GM23338 (cell line): ENCODE data around the gene PMIS2. TPM values are rescaled to one million over a fixed set of nuclear protein-coding genes. Genes with fewer than 3 reads are reported as not detected.

Experiments used
- ATAC-seq: fragments of 200-7000 bp; cut with Tn5 transposase; 3 replicates; pipeline ENCODE4 v1.9.1; 2020
- DNase-seq: peaks from one replicate; pipeline ENCODE4 v3.0.0-alpha.2; 2015; ENCODE audit warnings: low spot score
- H2AFZ ChIP-seq: fragments of 200-600 bp; sonication (generic); 2 replicates; pipeline ENCODE4 v1.8.0; 2016; ENCODE audit warnings: antibody characterized with exemption, mild to moderate bottlenecking, moderate library complexity
- H3F3A ChIP-seq: fragments of 200-600 bp; sonication (generic); replicated peaks from 2 replicates; pipeline ENCODE4 v1.8.0; 2017; ENCODE audit warnings: antibody characterized with exemption, mixed run types, low read depth
- H3K27ac ChIP-seq: fragments of 200-600 bp; sonication (generic); 2 replicates; pipeline ENCODE4 v1.6.1; 2016; ENCODE audit warnings: low read depth
- H3K27me3 ChIP-seq: fragments of 200-600 bp; sonication (generic); 2 replicates; pipeline ENCODE4 v1.8.0; 2016; ENCODE audit warnings: mild to moderate bottlenecking, mixed run types, moderate library complexity; ENCODE audit not compliant: insufficient read depth
- H3K36me3 ChIP-seq: fragments of 200-600 bp; sonication (generic); 2 replicates; pipeline ENCODE4 v1.8.0; 2016; ENCODE audit warnings: mild to moderate bottlenecking; ENCODE audit not compliant: insufficient read depth
- H3K4me1 ChIP-seq: fragments of 200-600 bp; sonication (generic); 2 replicates; pipeline ENCODE4 v1.8.0; 2016; ENCODE audit warnings: mild to moderate bottlenecking, moderate library complexity; ENCODE audit not compliant: insufficient read depth
- H3K4me2 ChIP-seq: fragments of 200-600 bp; sonication (generic); 2 replicates; pipeline ENCODE4 v1.7.1; 2017; ENCODE audit warnings: mixed run types
- H3K4me3 ChIP-seq: fragments of 200-600 bp; sonication (generic); 2 replicates; pipeline ENCODE4 v1.6.1; 2016; ENCODE audit warnings: mixed run types
- H3K79me2 ChIP-seq: fragments of 200-600 bp; sonication (generic); replicated peaks from 2 replicates; pipeline ENCODE4 v1.8.0; 2017; ENCODE audit warnings: mild to moderate bottlenecking; ENCODE audit not compliant: insufficient read depth
- H3K9me2 ChIP-seq: fragments of 200-600 bp; sonication (generic); 2 replicates; pipeline ENCODE4 v1.8.0; 2017; ENCODE audit not compliant: insufficient read depth
- H4K20me1 ChIP-seq: fragments of 200-600 bp; sonication (generic); replicated peaks from 2 replicates; pipeline ENCODE4 v1.8.0; 2017; ENCODE audit warnings: mild to moderate bottlenecking; ENCODE audit not compliant: insufficient read depth
- H3K27ac Mint-ChIP-seq: 2 replicates; pipeline ENCODE4 v1.8.0; 2020; ENCODE audit warnings: inconsistent platforms, mild to moderate bottlenecking, moderate library complexity, mixed read lengths
- H3K27me3 Mint-ChIP-seq: 3 replicates; pipeline ENCODE4 v1.8.0; 2022; ENCODE audit warnings: low read depth, mild to moderate bottlenecking, moderate library complexity, mixed read lengths, inconsistent platforms; ENCODE audit not compliant: insufficient read depth, poor library complexity
- H3K36me3 Mint-ChIP-seq: 3 replicates; pipeline ENCODE4 v1.8.0; 2021; ENCODE audit warnings: low read depth, mild to moderate bottlenecking, inconsistent platforms, moderate library complexity, mixed read lengths
- H3K4me1 Mint-ChIP-seq: 3 replicates; pipeline ENCODE4 v1.8.0; 2020; ENCODE audit warnings: mild to moderate bottlenecking, inconsistent platforms, mixed read lengths
- H3K4me3 Mint-ChIP-seq: 3 replicates; pipeline ENCODE4 v1.8.0; 2021; ENCODE audit warnings: moderate library complexity, mild to moderate bottlenecking, inconsistent platforms, mixed read lengths
- H3K9me3 Mint-ChIP-seq: 3 replicates; pipeline ENCODE4 v1.8.0; 2020; ENCODE audit warnings: moderate library complexity, mild to moderate bottlenecking, inconsistent platforms, mixed read lengths
- EZH2 ChIP-seq: fragments of 200-600 bp; sonication (generic); IDR thresholded peaks from one replicate; pipeline ENCODE4 v1.8.0; 2017; ENCODE audit warnings: antibody characterized with exemption, mild to moderate bottlenecking, low read depth; ENCODE audit not compliant: unreplicated experiment
- STAT1 ChIP-seq: IDR thresholded peaks from one replicate; pipeline ENCODE4 v1.6.1; 2016; ENCODE audit warnings: antibody characterized with exemption; ENCODE audit not compliant: unreplicated experiment
- polyA plus RNA-seq: library from polyadenylated mRNA; unstranded; fragments of >200 nt; fragmentation: Nextera tagmentation; extraction: Ambion mirVana; gene quantifications from 2 replicates; pipeline ENCODE4 v1.2.1, GENCODE V29; 2016
- total RNA-seq: library from RNA; depleted of rRNA; stranded (reverse); fragments of >200 nt; shearing (Covaris generic); gene quantifications from 2 replicates; pipeline ENCODE4 v1.2.3, GENCODE V29; 2014
- TF ChIP-seq, protein P1 (sequence below): IDR thresholded peaks from one replicate; pipeline ENCODE4 v1.6.1; 2018; ENCODE audit warnings: antibody characterized with exemption; ENCODE audit not compliant: unreplicated experiment
- TF ChIP-seq, protein P2 (sequence below): IDR thresholded peaks from 2 replicates; pipeline ENCODE4 v1.6.1; 2016; ENCODE audit warnings: antibody characterized with exemption
- TF ChIP-seq, protein P3 (sequence below), 2 experiments: fragments of 200-600 bp in 1 of 2; sonication (generic) in 1 of 2; conservative IDR thresholded peaks; 2 replicates each; pipeline versions ENCODE4 v1.5.1 to v1.6.1; 2016 to 2017; ENCODE audit warnings: antibody characterized with exemption in 2 of 2, low read depth in 2 of 2, mild to moderate bottlenecking in 2 of 2, moderate library complexity in 1 of 2

Gene PMIS2
- total and polyA plus RNA-seq, 2 experiments from 2014 or later = not detected

DNA sequence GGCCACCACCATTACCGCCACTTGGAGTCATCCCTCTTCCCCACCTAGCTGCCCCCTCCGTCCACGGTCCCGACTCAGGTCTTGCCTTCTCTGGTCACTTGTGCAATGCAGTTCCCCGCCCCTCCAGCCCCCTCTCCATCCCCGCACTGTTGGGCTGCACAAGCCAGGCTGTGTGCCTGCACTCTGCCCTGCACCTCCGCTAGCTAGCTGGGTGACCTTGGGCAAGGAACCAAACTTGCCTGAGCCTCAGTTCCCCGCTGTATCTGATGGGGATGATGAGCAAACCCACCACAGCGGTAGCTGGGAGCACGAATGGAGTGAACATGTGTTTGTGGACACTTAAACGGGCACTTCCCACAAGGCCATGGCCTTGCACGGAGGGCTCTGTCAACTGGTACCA lies 46.1 kb upstream of the PMIS2 start:
- H3K36me3 ChIP-seq = peaks cover 7% of the 10 kb centered on the region; the same call in 1 of the 2 replicates
- no peak overlapping the region for H3K27ac Mint-ChIP-seq
- no peak overlapping the region for H3K4me3 ChIP-seq
- no peaks in the 10 kb centered on the region for H3K27me3 ChIP-seq
- TF ChIP-seq, protein P1, sequence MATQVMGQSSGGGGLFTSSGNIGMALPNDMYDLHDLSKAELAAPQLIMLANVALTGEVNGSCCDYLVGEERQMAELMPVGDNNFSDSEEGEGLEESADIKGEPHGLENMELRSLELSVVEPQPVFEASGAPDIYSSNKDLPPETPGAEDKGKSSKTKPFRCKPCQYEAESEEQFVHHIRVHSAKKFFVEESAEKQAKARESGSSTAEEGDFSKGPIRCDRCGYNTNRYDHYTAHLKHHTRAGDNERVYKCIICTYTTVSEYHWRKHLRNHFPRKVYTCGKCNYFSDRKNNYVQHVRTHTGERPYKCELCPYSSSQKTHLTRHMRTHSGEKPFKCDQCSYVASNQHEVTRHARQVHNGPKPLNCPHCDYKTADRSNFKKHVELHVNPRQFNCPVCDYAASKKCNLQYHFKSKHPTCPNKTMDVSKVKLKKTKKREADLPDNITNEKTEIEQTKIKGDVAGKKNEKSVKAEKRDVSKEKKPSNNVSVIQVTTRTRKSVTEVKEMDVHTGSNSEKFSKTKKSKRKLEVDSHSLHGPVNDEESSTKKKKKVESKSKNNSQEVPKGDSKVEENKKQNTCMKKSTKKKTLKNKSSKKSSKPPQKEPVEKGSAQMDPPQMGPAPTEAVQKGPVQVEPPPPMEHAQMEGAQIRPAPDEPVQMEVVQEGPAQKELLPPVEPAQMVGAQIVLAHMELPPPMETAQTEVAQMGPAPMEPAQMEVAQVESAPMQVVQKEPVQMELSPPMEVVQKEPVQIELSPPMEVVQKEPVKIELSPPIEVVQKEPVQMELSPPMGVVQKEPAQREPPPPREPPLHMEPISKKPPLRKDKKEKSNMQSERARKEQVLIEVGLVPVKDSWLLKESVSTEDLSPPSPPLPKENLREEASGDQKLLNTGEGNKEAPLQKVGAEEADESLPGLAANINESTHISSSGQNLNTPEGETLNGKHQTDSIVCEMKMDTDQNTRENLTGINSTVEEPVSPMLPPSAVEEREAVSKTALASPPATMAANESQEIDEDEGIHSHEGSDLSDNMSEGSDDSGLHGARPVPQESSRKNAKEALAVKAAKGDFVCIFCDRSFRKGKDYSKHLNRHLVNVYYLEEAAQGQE = no peak
- TF ChIP-seq STAT1 (no peak), EZH2 (no peak)
- H3F3A ChIP-seq = peaks cover 9% of the 10 kb centered on the region; the same call in 1 of the 2 replicates
- no peak overlapping the region for H2AFZ ChIP-seq
- peaks cover 35% of the 10 kb centered on the region; the same call in 2 of the 3 replicates for H3K4me1 Mint-ChIP-seq
- no peaks in the 10 kb centered on the region for H3K9me2 ChIP-seq
- peaks cover 42% of the 10 kb centered on the region for H3K36me3 Mint-ChIP-seq
- H3K9me3 Mint-ChIP-seq = no peaks in the 10 kb centered on the region
- no peak overlapping the region for H3K27ac ChIP-seq
- no peaks in the 10 kb centered on the region; the same call in 1 of the 2 replicates for H4K20me1 ChIP-seq
- H3K4me1 ChIP-seq = peaks cover 18% of the 10 kb centered on the region
- DNase-seq = no peak
- H3K79me2 ChIP-seq = peaks cover 10% of the 10 kb centered on the region
- no peak for ATAC-seq
- peaks cover 8% of the 10 kb centered on the region for H3K27me3 Mint-ChIP-seq
- H3K4me3 Mint-ChIP-seq = no peak overlapping the region
- no peak overlapping the region for H3K4me2 ChIP-seq

DNA sequence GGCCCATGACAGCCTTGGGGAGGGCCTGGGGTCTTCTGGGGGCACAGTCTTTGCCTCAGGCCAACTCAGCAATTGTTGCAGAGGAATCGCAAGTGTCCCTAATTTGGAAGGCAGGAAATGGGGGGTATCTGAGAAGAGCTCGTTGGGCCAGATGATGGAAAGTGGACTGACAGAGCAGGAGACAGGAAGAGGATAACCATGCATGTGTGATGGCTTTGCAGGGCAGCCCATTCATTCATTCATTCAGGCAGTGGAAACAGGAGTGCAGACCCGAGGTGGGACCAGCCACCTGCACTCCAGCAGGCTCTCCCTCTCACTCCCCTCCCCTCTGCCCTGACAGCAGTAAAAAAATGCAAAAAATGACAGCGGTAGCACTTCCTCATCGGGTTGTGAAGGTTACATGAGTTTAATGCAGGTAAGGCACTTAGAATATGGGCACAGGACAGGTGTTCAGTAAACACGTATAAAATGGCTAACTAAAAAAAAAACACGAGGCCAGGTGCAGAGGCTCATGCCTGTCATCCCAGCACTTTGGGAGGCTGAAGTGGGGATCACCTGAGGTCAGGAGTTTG lies 45.5 kb upstream of the PMIS2 start:
- no peaks in the 10 kb centered on the region; the same call in 1 of the 2 replicates for H4K20me1 ChIP-seq
- TF ChIP-seq, protein P1 = no peak
- TF ChIP-seq, protein P2, sequence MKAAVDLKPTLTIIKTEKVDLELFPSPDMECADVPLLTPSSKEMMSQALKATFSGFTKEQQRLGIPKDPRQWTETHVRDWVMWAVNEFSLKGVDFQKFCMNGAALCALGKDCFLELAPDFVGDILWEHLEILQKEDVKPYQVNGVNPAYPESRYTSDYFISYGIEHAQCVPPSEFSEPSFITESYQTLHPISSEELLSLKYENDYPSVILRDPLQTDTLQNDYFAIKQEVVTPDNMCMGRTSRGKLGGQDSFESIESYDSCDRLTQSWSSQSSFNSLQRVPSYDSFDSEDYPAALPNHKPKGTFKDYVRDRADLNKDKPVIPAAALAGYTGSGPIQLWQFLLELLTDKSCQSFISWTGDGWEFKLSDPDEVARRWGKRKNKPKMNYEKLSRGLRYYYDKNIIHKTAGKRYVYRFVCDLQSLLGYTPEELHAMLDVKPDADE = no peak
- TF ChIP-seq, protein P3, sequence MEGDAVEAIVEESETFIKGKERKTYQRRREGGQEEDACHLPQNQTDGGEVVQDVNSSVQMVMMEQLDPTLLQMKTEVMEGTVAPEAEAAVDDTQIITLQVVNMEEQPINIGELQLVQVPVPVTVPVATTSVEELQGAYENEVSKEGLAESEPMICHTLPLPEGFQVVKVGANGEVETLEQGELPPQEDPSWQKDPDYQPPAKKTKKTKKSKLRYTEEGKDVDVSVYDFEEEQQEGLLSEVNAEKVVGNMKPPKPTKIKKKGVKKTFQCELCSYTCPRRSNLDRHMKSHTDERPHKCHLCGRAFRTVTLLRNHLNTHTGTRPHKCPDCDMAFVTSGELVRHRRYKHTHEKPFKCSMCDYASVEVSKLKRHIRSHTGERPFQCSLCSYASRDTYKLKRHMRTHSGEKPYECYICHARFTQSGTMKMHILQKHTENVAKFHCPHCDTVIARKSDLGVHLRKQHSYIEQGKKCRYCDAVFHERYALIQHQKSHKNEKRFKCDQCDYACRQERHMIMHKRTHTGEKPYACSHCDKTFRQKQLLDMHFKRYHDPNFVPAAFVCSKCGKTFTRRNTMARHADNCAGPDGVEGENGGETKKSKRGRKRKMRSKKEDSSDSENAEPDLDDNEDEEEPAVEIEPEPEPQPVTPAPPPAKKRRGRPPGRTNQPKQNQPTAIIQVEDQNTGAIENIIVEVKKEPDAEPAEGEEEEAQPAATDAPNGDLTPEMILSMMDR (conservative IDR thresholded peaks at IDR 0.05; ENCODE audit: low read depth in 2 of 2) = no peak
- H3K9me2 ChIP-seq = no peaks in the 10 kb centered on the region
- no peak overlapping the region for H3K4me2 ChIP-seq
- ATAC-seq (no peak), DNase-seq (no peak)
- 0 out of 2 replicates have a peak, but pooled peaks cover 7% of the 10 kb centered on the region for H3F3A ChIP-seq
- peaks cover 13% of the 10 kb centered on the region for H3K79me2 ChIP-seq
- H3K36me3 Mint-ChIP-seq = peaks cover 43% of the 10 kb centered on the region
- H3K27me3 Mint-ChIP-seq = peaks cover 6% of the 10 kb centered on the region
- H3K4me1 Mint-ChIP-seq = peaks cover 32% of the 10 kb centered on the region; the same call in 2 of the 3 replicates
- peaks cover 7% of the 10 kb centered on the region; the same call in 1 of the 2 replicates for H3K36me3 ChIP-seq
- no peak overlapping the region for H2AFZ ChIP-seq
- H3K9me3 Mint-ChIP-seq = no peaks in the 10 kb centered on the region
- H3K27ac ChIP-seq = no peak overlapping the region
- H3K4me3 Mint-ChIP-seq = no peak overlapping the region
- H3K27ac Mint-ChIP-seq = no peak overlapping the region
- H3K4me1 ChIP-seq = peaks cover 16% of the 10 kb centered on the region
- H3K4me3 ChIP-seq = no peak overlapping the region
- no peaks in the 10 kb centered on the region for H3K27me3 ChIP-seq
